HL-60/S4 (cell line): Measurements from ENCODE around the gene ACSM2B.
"Not testable (repeated sequence)": the region's sequence is repeated elsewhere in the genome, so short reads cannot be mapped to it uniquely, and the experiment has no call there.

Source experiments
- in situ Hi-C: fragments of 300-500 bp; cut with MboI; formaldehyde crosslinking; loops from 2 replicates; pipeline ENCODE4 v1.14.3; 2022; ENCODE audit warnings: low sequenced_read_pairs

ACSM2B gene, protein sequence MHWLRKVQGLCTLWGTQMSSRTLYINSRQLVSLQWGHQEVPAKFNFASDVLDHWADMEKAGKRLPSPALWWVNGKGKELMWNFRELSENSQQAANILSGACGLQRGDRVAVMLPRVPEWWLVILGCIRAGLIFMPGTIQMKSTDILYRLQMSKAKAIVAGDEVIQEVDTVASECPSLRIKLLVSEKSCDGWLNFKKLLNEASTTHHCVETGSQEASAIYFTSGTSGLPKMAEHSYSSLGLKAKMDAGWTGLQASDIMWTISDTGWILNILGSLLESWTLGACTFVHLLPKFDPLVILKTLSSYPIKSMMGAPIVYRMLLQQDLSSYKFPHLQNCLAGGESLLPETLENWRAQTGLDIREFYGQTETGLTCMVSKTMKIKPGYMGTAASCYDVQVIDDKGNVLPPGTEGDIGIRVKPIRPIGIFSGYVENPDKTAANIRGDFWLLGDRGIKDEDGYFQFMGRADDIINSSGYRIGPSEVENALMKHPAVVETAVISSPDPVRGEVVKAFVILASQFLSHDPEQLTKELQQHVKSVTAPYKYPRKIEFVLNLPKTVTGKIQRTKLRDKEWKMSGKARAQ

DNA sequence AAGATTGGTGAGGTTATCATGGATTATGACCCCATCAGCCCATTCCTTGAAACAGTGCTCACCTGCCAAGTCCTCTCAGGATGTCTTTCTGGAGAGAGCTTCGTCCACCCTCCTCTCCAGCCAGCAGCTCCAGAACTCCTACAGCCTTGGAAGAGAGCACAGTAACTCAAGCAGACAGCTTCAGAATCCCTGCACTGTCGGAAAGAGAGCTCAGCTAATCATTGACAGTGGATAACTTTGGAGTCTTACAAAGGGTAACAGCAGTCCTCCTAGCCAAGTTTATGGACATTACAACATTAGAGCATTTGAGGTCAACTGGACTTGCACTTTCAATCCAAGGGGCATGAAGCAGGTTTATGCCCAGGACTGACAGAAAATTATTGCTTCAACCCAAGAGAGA lies at the start of gene ACSM2B:
Gene ACSM2B, minus strand, starts transcription at position 223 of the 400 bp plus-strand sequence. CDS start 11,522 bp downstream, outside the sequence.
- in situ Hi-C loops: not testable (repeated sequence)

DNA sequence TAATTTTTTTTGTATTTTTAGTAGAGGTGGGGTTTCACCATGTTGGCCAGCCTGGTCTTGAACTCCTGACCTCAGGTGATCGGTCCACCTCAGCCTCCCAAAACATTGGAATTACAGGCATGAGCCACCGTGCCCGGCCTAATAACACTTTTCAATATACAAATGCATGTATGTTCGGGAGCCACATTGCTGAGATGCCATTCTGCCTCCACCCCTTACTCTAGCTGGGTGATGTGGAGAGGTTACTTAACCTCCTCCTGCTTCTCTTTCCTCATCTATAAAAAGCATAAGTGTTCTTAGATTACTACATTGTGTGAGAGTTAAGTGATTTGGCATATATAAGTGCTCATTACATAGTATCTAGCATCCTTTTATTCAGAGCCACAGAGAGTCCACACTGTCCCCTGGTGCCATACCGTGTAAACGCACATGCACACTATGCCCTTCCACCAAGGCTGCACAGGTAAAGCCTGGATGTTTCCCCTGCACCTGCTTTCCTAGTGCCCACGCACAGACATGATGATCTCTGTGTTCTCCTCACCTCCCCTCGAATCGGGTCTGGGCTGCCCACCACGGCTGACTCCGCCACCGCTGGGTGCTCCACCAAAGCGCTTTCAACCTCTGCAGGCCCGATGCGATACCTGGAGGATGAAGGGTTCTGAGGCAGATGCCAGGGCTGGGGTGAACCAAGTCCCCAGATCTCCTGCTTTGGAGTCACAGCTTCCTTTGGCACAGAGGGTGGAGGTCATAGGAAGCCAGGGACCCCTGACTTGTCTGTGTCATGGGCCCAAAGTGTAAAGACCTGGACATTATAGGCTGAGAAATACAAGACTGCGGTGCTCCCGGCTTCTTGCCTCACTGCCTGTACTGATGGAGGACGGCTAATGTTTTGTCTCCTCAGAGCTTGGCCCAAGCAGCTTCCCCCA lies 49.0 kb upstream of the ACSM2B start:
- in situ Hi-C loops: no loop called here

DNA sequence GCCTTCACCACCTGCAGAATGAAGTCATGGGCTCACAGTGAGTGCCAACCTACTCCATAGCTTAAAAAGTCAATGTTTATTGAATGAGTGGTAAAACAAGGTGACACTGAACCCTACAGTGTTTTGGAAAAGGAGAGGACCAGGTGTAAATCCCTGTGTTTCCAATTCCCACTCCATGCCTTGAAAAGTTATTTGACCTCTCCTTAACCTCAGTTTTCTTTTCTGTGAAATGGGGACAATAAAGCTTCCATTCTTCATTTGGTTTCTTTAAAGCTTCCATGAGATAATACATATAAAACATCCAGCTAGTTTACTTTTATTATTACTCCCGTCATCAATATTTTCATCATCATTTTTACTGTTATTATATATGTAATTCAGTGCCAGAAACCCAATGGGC lies 48.0 kb upstream of the ACSM2B start:
- in situ Hi-C loops: no loop called here

DNA sequence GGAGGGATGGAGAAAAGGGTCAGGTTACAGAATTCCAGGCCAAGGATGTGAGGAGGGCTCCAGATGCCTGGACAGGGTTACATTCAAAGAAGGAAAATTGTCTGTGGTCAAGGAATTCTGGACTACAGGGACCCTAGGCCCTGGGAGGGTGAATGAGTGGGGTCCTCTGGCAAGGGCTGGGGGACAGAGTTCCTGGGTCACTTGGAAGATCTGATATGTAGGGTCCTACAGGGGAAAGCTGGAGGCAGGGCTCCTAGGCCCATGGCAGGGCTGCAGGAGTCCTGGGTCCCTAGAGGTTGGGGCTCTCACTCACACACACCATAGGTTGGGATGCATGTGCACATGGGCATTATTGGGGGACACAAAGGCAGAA lies 46.3 kb upstream of the ACSM2B start:
- in situ Hi-C loops: no loop called here

DNA sequence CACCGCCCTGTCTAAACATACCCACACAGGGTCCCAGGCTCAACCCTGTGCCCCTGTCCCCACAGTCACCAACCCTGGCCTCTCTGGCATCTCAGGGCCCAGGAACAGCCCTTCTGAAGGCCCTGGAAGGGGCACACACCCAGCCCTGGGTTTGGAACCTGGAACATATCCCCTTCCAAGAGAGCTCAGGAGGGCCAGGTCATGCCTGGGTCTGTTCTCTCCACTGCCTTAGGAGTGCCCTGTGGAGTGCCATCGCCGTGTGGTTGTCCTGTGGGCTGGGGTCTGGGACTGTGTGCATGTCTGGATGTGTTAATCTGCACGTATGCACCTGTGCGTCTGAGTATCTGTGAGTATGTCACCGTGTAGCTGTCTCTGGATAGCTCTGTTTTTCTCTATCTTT lies 45.2 kb upstream of the ACSM2B start:
- in situ Hi-C loops: no loop called here

DNA sequence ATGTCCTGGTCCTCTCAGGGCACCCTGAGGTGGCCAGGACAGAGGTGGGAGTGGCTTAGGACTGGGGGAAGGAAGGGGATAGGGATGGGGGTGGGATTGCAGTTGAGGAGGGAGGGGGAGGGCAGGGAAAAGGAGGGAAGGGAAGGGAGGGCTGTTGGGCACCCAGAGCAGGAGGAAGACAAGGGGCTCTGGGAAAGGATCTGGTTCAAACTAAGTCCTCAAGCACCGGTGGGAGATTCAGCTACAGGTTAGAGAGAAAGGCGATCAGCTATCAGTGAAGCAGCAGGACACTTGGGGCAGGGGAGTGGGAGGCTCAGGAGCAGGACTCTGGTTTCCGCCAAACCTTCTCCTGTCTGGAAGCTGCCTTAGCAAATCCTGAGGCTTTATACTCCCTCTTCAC lies 44.6 kb upstream of the ACSM2B start:
- in situ Hi-C loops: no loop called here

DNA sequence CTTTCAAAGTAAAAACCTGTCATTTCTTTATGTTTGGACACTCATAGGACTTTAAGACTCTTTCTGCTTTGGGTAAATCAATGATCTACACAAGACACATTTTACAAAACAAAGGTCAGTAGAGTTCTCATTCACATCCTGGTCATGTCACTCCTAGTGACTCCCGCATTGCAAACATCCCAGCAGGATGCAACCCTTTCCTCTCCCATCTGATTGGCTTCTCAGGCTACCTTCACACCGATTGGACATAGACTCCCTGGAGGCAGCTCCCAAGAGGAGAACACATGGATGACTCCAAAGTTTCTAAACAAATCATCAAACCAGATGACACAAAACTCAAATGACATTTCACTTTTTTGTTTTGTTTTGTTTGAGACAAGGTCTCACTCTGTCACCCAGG lies 43.8 kb upstream of the ACSM2B start:
- in situ Hi-C loops: no loop called here

DNA sequence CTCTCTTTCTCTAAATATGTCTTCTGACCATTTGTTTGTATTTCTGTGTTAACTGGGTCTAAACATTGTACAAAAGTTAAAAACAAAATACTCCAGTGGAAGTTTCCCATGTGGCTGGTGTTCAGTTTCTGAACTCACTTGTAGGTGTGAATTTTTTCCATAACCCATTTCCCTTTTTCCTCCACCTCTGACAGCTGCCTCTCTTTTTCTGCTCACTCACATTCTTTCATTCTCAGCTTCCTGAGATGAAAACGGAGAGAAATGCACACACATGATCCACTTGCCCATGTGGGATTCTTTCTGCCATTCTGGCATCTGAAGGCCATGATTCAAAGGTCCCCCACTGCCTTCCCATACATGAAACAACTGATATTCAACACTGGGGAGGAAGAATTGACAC lies 41.1 kb upstream of the ACSM2B start:
- in situ Hi-C loops: no loop called here

DNA sequence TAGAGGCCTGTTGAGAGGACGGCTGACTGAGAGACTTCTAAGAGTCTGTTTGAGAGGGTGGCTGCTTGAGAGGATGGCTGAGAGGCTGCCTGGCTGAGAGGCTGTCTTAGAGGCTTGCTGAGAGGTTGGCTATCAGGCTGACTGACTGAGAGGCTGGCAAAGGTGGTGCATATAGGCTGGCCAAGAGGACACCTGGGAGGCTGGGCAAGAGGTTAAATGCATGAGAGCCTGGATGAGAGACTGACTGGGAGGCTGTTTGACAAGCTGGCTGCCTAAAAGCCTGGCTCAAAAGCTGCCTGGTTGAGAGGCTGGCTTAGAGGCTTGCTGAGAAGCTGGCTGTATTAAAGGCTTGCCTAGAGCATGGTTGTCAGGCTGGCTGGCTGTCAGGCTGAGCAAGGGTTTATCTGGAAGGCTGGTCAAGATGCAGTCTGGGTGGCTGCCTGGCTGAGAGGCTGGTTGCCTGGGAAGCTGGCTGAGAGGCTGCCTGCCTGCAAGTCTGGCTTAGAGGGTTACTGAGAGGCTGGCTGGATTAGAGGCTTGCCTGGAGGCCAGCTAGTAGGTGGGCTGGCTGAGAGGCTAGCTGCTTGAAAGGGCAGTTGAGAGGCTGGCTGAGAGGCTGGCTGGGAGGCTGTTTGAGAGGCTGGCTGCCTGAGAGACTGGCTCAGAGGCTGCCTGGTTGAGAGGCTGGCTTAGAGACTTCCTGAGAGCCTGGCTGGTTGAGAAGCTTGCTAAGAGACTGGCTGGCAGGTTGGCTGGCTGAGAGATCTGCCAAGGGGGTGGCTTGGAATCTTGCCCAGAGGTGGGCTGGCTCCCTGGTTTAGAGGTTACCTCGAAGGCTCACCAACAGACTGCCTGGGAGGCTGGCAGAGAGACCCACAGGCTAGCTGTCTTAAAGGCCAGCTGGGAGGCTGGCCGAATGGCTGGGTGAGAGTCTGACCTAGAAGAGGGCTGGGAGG lies 38.3 kb upstream of the ACSM2B start:
- in situ Hi-C loops: no loop called here

DNA sequence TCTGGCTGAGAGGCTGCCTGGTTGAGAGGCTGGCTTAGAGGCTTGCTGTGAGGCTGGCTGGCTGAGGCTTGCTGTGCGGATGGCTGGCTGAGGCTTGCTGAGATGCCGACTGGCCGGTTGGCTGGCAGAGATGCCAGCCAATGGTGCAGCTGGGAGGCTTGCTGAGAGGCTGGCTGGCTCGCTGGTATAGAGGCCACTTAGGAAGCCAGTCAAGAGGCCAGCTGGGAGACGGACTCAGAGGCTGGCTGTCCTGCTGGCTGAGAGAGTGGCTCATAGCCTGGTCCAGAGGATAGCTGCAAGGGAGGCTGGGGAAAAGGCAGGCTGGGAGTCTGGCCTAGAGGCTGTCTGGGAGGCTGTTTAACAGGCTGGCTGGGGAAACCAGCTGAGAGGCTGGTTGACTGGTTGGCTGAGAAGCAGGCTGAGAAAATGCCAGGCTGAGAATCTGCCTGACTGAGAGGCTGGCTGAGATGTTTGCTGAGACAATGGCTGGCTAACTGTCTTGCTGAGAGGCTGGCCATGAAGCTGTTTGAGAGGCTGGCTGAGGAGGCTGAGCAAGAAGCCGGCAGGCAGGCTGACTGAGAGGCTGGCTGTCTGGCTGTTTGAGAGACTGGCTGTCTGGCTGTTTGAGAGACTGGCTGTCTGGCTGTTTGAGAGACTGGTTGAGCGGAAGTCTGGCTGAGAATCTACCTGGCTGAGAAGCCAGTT lies 37.5 kb upstream of the ACSM2B start:
- in situ Hi-C loops: no loop called here

DNA sequence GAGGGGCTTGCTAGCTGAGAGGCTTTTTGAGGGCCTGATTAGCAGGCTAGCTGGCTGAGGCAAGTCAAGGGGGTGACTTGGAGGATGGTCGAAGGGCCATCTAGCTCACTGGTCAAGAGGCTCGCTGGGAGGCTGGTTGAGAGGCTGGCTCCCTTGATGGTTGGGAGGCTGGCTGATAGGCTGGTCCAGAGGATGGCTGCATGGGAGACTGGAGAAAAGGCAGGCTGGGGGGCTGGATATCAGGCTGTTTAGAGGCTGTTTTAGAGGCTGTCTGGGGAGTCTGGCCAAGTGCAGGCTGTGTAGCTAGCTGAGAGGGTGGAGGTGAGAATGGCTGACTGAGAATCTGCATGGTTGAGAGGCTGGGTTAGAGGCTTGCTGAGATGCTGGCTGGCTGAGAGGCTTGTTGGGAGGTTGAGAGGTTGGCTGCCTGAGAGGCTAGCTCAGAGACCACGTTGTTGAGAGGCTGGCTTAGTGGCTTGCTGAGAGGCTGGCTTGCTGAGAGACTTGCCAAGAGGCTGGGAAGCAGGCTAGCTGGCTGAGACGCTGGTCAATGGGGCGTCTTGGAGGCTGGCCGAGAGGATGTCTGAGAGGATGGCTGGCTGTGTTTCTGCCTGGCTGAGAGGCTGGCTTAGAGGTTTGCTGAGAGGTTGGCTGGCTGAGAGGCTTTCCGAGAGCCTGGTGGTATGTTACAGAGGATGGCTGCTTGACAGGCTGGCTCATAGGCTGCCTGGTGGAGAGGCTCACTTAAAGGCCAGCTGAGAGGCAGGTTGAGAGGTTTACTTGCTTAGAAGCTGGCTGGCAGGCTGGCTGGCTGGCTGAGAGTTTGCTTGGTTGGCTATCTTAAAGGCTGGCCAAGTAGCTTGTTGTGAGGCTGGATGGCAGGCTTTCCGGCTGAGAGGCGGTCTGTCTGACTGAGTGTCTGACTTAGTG lies 36.6 kb upstream of the ACSM2B start:
- in situ Hi-C loops: no loop called here

DNA sequence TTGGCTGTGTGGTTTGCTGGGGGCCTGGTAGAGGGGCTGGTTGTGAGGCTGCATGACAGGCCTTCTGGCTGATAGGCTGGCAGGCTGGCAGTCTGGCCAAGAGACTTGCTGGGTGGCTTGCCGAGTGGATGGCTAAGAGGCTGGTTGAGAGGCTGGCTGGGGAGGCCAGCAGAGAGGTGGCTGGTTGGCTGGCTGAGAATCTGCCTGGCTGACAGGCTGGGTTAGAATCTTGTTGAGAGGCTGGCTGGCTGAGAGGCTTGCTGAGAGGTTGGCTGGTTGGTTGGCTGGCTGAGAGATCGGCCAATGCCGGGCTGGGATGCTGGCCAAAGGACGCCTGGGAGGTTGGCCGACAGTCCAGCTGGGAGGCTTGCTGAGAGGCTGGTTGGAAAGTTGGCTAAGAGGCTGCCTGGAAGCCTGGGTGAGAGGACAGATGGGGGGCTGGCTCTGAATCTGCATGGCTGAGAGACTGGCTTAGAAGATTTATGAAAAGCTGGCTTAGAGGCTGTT lies 35.9 kb upstream of the ACSM2B start:
- in situ Hi-C loops: no loop called here

DNA sequence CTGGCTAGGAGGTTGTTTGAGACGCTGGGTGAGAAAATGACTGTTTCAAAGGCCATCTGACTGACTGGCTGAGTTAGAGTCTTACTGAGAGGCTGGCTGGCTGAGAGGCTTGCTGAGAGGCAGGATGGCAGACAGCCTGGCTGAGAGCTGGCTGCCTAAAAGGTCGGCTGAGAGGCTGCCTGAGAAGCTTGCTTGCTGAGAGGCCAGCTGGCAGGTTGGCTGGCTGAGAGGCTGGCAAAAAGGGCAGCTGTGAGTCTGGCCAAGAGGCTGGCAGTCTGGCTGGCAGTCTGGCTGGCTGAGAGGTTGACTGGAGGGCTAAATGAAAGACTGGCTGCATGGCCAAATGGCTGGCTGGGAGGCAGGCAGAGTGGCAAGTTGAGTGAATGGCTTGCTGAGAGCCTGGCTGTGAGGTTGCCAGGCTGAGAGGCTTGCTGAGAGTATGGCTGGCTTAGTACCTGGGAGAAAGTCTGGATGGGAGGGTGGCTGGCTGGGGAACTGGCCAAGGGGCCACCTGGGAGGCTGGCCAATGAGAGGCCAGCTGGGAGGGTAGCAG lies 35.3 kb upstream of the ACSM2B start:
- in situ Hi-C loops: no loop called here

DNA sequence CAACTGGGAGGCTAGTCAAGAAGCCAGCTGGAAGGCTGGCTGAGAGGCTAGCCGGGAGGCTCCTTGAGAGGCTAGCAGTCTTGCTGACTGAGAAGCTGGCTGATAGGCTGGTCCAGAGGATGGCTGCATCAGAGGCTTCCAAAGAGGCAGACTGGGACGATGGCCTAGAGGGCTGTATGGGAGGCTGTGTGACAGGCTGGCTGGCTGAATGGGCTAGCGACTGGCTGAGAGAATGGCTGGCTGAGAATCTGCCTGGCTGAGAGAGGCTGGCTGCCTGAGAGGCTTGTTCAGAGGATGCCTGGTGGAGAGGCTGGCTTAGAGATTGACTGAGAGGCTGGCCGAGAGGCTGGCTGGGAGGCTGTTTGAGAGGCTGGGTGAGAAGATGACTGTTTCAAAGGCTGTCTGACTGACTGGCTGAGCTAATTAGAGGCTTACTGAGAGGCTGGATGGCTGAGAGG lies 34.8 kb upstream of the ACSM2B start:
- in situ Hi-C loops: no loop called here

DNA sequence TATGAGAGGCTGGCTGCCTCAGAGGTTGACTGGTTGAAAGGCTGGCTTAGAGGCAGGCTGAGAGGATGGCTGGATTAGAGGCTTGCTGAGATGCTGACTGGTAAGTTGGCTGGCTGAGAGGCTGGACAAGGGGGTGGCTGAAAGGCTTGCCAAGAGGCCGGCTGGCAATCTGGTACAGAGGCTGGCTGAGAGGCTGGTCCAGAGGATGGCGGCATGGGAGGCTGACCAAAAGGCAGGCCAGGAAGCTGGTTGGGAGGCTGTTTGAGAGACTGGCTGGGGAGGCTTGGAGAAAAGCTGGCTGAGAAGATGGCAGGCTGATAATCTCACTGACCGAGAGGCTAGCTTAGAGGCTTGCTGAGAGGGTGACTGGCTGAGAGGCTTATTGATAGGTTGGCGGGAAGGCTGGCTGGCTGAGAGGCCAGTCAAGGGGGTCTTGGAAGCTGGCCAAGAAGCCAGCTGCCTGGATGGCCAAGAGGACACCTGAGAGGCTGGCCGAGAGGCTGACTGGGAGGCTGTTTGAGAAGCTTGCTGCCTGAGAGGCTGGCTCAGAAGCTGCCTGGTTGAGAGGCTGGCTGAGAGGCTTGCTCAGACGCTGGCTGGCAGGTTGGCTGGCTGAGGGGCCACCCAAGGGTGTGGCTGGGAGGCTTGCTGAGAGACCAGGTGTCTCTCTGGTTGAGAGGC lies 34.2 kb upstream of the ACSM2B start:
- in situ Hi-C loops: no loop called here

DNA sequence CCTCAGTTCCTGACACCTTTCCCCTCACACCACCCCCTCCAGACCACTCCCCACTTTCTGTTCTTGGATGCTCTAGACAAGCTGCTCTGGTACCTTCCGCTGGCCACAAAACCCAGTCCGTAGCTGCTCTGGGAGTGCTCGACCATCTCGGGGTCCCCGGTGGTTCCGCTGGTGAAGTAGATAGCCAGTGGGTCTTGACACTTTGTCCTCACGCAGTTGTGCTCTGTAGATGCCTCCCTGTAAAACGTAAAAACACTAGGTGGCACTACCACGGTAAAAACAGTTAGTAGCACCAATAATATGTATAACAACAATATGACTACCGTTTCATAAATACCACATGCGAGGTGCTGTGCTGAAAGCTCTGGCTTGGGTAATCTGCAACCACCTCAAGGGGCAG lies 26.0 kb upstream of the ACSM2B start:
- in situ Hi-C loops: not testable (repeated sequence)

DNA sequence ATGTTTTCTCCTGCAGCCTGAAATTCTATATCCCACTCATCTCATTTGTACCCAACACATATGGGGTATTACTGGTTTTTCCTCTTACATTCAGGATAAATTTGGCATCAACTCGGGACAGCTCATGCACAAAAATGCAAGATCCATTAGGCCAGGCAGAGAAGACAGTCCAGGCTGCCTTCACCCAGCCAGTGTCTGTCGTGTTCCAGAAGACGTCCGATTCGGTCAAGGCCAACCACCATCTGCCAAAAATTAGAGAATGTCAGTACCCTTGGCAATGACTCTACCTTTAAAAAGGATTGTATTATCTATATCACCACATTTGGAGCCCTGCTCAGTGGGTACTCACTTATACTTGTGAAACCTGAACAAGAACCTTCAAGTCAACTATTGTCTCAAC lies 23.3 kb upstream of the ACSM2B start:
- in situ Hi-C loops: not testable (repeated sequence)
